ENCODE measurements around the gene ACTL6A.

The ACTL6A gene

GRCh38 chr3:179531576-179531975 is 31.1 kb upstream of the ACTL6A start:
- peaks cover 9% of the 10 kb centered on the region for H3K4me1 Mint-ChIP-seq

DNA sequence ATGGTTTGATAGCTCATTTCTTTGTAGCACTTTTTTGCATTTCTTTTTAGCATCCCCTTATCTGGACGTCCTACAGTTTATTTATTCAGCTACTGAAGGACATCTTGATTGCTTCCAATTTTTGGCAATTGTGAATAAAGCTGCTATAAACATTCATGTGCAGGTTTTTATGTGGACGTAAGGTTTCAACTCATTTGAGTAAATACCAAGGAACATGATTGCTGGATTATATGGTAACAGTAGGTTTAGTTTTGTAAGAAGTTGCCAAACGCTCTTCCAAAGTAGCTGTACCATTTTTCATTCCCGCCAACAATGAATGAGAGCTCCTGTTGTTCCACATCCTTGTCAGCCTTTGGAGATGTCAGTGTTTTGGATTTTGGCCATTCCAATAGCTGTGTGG is 29.5 kb upstream of the ACTL6A start:
- peaks cover 13% of the 10 kb centered on the region for H3K4me1 Mint-ChIP-seq
- H3K36me3 Mint-ChIP-seq (ENCODE audit: low read depth) = no peaks in the 10 kb centered on the region

More at GRCh38 chr3:179531576-179531975, 31.1 kb upstream of the ACTL6A start:
- Mint-ChIP-seq H3K27me3 (ENCODE audit: low read depth, poor library complexity) (peaks cover 6% of the 10 kb centered on the region), H3K27ac (no peak overlapping the region), H3K4me3 (no peak overlapping the region), H3K9me3 (peaks cover 4% of the 10 kb centered on the region), H3K36me3 (ENCODE audit: low read depth) (peaks cover 4% of the 10 kb centered on the region)
- TF ChIP-seq CTCF (IDR thresholded peaks at IDR 0.05) = no peak
- no peak for DNase-seq

GRCh38 chr3:179536256-179536655 is 26.5 kb upstream of the ACTL6A start:
- H3K36me3 Mint-ChIP-seq (ENCODE audit: low read depth) = no peaks in the 10 kb centered on the region
- no peaks in the 10 kb centered on the region for H3K9me3 Mint-ChIP-seq
- H3K27me3 Mint-ChIP-seq (ENCODE audit: low read depth, poor library complexity) = peaks cover 6% of the 10 kb centered on the region
- TF ChIP-seq CTCF (IDR thresholded peaks at IDR 0.05) = no peak
- no peak for DNase-seq
- no peak overlapping the region for H3K27ac Mint-ChIP-seq
- no peak overlapping the region for H3K4me3 Mint-ChIP-seq
- H3K4me1 Mint-ChIP-seq = peaks cover 14% of the 10 kb centered on the region

More for the DNA sequence above, 29.5 kb upstream of the ACTL6A start:
- H3K4me3 Mint-ChIP-seq = no peak overlapping the region
- no peaks in the 10 kb centered on the region for H3K9me3 Mint-ChIP-seq
- no peak for TF ChIP-seq CTCF (IDR thresholded peaks at IDR 0.05)
- no peak overlapping the region for H3K27ac Mint-ChIP-seq
- peaks cover 6% of the 10 kb centered on the region for H3K27me3 Mint-ChIP-seq (ENCODE audit: low read depth, poor library complexity)
- DNase-seq = no peak

DNA sequence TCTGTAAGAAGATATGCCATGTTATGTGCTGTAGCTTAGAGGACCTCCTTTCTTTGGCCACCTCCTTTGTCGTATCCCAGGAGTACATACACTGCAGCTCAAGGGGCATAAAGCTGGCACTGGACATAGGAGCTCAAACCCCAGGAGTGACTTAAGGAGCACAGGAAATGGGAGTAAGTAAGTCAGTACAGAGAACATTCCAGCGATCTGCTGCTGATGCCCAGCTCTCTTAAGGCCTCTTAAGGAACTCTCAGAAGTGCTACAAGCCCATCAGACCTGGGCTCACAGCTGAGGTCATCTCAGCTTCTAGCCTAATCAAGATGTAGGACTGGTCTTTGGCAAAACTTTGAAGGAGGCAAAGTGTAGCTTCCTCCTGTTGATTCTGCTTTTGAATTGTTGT is 21.6 kb upstream of the ACTL6A start:
- peak overlapping the region; percentile 57 for H3K27ac Mint-ChIP-seq
- H3K4me3 Mint-ChIP-seq = no peak overlapping the region
- H3K4me1 Mint-ChIP-seq = peaks cover 23% of the 10 kb centered on the region
- no peaks in the 10 kb centered on the region for H3K9me3 Mint-ChIP-seq
- no peaks in the 10 kb centered on the region for H3K36me3 Mint-ChIP-seq (ENCODE audit: low read depth)
- peaks cover 5% of the 10 kb centered on the region for H3K27me3 Mint-ChIP-seq (ENCODE audit: low read depth, poor library complexity)
- no peak for TF ChIP-seq CTCF (IDR thresholded peaks at IDR 0.05)
- DNase-seq = no peak

DNA sequence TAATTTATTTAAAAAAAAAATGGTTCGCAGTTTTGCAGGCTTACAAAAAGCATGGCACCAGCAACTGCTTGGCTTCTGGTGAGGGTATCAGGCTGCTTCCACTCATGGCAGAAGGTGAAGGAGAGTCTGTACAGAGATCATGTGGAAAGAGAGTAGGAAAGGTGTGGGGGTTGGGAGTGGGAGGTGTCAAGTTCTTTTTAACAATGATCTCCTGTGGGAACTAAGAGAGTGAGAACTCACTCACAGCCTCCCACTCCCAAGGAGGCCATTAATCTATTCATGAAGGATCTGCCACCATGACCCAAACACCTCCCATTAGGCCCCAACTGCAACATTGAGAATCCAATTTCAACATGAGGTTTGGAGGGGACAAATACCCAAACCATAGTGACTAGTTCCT is 21.1 kb upstream of the ACTL6A start:
- peaks cover 23% of the 10 kb centered on the region for H3K4me1 Mint-ChIP-seq
- no peak overlapping the region for H3K4me3 Mint-ChIP-seq
- no peak for TF ChIP-seq CTCF (IDR thresholded peaks at IDR 0.05)
- no peaks in the 10 kb centered on the region for H3K9me3 Mint-ChIP-seq
- DNase-seq = no peak
- H3K27me3 Mint-ChIP-seq (ENCODE audit: low read depth, poor library complexity) = peaks cover 5% of the 10 kb centered on the region
- H3K36me3 Mint-ChIP-seq (ENCODE audit: low read depth) = no peaks in the 10 kb centered on the region
- H3K27ac Mint-ChIP-seq = peak overlapping the region; percentile 57

DNA sequence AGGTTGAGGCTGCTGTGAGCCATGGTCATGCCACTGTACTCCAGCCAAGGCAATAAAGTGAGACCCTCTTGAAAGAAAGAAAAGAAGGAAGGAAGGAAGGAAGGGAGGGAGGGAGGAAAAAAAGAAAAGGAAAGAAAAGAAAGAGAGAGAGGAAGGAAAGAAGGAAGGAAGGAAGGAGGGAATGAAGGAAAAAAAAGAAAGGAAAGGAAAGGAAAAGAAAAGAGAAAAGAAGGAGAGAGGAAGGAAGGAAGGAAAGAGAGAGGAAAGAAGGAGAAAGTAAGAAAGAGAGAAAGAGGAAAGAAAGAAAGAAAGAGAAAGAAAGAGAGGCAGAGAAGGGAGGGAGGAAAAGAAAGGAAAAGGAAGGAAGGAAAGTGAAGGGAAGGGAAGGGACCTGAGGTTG is 20.4 kb upstream of the ACTL6A start:
- no peaks in the 10 kb centered on the region for H3K36me3 Mint-ChIP-seq (ENCODE audit: low read depth)

More for the DNA sequence above, 20.4 kb upstream of the ACTL6A start:
- Mint-ChIP-seq H3K27ac (no peak overlapping the region), H3K4me3 (no peak overlapping the region), H3K4me1 (peaks cover 23% of the 10 kb centered on the region), H3K9me3 (no peaks in the 10 kb centered on the region), H3K27me3 (ENCODE audit: low read depth, poor library complexity) (peaks cover 5% of the 10 kb centered on the region)
- DNase-seq = no peak
- TF ChIP-seq CTCF (IDR thresholded peaks at IDR 0.05) = no peak

Measured in nephron progenitor cell (in vitro differentiated cells).